Measurements from ENCODE around the gene FAT1.

FAT1 gene

DNA sequence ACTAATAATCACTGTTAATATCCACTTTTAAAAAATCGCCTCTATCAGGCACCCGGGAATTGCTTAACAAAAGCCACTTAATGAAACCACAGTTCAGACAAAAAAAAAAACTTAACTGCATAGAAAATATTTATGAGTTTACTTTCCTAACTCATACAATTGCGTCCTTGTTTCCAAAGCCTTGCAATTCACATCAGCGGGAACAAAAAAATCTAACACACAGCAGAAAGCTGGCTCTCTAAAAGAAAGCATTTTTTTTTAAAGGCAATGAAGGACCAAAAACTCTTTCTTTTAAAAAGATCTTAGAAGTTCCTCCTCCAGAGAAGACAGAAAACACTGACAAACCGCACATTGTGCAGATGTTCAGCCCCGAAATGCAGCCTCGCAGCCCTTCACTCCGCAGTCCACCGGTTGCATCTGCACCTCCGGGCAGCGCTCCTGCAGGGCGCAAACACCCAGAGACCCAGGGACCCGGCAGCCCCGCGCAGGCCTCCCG is 812 bp downstream of the FAT1 start:
- peak; percentile 37 for DNase-seq

DNA sequence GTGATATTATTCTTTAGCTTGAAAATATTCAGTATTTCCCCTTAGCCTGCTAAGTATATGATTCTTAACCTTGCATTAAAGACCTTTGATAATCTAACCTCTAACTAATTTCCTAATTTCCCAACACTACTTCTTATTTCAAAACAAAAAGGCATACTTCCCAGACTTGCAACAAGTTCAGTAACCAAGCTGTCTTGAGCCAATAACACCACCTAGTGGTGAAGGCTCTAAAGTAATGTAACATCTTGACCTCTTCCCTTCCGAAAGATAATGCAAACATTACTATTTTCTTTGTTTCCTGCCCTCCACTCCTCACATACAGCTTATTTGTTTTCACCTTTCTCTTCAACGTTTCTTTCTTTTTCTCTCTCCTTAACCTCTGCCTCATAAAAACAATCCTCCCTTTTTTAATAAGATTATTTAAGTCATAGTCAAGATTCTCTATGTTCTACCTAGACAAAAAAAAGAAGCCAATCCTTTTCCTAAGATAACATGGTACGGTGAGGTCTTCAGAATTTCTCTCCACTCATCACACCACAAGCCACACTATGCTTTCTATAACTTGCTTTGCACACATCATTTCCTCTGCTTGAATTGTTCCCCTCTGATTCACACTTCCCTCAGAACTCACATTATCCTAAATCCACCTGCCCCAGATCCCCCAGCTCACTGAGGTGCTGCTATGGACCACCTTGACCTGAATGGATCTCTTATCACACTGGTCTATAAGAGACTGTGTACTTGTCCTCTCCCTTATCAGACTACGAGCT is 3.5 kb downstream of the FAT1 start:
- DNase-seq = no peak

DNA sequence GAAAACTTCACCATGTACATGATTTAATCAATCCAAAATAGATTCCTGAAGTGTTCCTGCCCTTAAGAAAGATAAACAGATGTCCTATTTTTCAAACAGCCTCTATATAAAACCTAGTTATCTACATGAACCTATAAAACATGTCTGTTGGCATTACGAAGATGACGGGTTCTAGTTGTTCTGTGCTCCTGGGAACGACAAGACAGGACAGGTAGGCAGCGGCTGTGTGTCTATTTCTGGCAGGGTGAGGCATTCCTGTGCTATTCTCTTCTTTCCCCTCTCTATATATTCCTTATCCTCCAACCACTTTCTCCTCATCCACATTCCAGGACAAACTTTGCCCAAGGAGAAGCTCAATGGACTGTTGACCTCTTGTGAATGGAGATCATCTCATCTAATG is 6.1 kb downstream of the FAT1 start:
- no peak for DNase-seq

DNA sequence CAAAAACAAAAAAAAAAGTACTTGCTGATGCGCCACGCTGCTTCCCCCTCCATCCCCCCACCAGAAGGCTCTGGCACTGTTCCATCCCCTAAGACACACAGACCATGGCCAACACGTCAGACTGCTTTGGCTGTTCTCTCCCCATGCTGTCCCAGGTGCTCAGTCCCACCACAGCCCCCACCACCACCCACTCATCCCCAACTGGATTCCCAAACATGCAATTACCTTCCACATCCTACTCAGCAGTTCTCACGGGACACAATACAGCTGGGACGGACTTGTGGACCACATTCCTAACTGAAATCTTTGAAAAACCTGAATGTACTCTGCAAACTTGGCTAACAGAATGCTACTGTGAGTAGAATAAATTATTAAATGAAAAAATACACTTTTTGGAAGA is 8.6 kb downstream of the FAT1 start:
- DNase-seq = no peak

DNA sequence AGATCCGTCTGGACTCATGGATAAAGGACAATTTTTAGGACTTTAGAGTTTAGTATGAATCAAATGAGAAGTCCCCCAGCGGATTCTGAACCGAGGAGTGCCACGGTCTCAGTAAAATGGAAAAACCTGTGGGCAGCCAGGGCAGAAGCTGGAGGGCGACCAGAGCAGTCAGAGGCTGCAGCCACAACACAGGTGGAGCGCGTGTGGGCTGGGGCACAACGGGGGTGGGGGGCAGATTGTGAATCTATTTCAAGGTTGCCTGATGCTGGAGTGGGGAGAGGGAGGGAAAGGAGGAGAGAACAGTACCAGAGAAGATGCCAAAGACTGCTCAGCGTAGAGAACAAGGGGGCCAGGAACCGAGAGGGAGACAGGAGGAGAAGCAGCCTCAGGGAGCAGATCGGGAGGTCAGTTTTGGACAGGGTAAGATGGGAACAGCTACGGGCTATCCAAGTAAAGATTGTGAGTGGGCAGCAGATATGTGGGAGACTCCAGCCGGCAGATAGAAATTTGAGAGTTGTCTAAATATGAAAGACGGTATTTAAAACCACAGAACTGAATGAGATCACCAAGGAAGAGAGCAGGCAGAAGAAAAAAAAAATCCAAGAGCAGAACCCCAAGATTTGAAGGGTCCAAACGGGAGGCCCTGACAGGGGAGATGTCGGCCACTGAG is 9.5 kb downstream of the FAT1 start:
- no peak for DNase-seq

DNA sequence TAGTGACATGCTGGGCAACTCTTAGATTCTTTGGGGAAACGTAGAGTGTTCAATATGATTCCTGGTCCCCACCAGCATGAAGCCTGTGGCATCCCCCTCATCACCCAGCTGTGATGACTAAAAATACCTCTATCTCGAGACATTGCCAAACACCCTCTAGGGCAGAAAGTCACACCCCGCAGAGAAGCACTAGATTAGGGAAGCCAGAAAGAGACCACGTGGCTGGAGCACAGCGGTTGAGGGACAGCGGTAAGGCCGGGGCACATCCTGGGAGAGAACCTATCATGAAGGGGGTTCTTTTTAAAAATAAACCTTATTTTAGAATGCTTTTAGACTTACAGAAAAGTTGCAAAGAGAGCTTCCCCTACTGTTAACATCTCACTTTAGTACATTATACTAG is 11.0 kb downstream of the FAT1 start:
- DNase-seq = no peak

DNA sequence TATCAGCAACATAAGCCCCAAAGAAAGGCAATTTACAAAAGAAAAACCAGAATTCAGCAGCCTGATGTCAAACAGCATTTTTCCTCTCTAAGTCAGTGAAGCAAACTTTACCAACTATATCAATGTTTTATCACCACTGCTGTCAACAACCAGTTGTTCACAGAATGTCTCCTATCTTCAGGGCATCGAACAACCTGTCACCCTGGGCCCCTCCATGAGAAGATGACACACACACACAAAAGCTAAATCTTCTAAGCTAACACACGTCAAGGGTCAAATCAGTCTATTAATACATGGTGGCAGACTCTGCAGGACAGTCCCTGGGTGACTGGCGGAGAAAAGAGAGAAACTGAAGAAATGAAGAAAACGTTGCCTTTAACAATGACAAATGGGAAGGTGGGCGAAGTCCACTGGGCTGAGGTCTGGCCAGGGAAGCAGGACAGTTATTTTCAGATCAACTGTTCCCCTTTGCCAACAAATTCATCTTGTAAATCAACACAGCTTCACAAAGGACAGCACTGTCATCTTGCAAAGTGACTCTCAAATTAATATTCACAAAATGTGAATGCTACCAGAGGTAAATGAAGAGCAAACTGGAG is 13.0 kb downstream of the FAT1 start:
- no peak for DNase-seq

DNA sequence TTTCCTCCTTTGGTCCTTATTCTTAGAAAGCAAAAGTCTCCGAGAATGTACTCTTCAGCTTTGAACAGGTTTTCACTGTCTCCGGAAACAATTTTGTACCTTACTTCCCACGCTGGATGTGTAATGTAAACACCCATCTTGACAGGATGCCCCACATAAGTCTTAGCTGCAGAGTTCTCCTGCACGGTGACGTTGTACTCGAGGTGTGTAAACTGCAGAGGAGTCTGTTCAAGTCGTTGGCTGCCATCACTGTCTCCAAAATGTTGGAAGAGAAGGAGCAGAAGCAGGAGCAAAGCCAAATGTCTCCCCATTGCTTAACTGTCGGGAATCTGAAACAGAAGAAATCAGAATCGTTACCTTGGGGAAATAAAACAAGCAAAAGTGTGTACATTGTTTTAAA is 14.1 kb downstream of the FAT1 start:
- no peak for DNase-seq

DNA sequence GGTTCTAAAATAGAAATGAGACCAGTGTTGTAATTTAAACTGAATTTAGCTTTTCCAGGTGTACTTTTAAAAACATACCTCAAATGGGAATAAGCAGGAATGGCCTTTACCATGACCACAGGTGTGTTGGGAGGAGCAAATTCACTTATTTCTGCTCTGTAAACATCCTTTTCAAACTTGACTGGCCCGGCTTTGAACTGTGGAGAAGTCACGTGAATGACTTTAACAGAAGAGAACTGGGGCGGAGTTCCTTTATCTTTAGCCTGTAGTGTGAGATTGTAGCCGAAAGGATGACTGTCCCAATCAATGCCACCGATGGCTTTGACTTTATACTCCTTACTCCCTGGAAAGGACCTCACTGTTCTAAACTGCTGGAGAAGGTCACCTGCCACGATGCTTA is 15.1 kb downstream of the FAT1 start:
- no peak for DNase-seq

DNA sequence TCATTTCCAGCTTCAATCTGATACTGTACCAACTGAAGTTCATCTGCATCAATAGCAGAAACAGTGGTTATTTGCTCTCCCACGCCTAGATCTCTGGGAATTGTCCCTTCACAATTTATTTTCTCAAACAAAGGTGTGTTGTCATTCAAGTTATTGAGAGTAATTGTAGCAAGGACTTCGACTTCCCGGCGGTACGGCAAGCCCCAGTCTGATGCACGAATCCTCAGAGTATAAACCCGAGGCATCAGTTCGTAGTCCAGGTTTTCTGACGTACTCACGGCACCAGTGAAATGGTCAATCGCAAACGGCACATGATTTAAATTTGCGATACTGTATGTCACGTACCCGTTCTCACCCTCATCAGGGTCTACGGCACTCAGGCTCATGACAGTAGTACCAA is 15.7 kb downstream of the FAT1 start:
- DNase-seq = no peak

DNA sequence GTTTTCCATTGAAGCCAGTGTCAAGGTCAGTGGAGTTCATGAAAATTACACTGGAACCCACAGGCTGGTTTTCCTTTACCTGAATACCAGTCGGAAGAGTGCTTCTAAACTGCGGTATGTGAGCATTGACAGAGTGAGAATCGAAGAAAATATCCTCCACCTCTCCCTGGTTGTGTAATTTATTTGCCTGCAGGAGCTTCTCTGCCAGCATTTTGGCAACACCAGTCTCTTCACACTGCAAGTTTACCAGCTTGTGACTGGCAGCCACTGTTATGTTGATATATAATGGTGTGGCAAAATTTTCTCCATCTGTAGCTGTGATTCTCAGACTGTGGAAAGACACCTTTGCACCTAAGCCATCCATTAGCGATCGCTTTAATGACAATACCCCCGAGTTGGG is 16.1 kb downstream of the FAT1 start:
- DNase-seq = no peak

DNA sequence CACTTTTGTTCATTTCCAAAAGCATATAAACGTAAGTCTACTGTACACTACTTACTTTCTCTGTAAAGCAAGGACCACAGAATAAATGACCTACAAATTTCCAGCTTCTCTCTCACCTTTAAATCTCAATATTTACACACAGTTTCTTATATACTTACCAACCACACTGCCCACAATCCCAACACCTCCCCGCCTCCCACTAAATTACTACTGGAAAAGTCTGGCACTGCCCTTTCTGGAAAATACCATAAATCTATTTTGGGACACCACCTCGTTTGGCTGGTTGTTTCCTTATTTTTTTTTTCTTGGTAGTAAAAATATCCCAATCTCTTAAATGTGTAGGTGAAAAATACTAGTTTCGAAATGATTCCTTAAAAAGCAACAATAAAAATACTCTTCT is 19.6 kb downstream of the FAT1 start:
- DNase-seq = no peak

DNA sequence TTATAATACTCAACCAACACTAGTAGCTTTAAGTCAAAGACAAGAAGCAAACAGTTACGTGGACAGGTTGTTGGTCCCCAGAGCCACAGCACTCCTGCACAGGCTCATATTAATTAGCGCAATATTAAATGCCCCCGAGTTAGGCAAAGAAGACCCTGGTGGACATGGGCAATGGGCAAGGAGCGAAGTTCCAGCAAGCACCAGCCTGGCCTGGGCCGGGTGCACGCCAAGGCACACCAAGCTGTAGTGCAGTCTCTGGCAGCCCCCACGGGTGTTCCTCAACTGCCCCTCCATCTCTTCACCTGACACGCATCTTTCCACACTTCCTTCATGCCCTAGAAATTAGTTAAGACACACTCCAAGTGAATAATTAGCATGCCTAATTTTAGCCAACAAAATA is 20.1 kb downstream of the FAT1 start:
- no peak for DNase-seq

DNA sequence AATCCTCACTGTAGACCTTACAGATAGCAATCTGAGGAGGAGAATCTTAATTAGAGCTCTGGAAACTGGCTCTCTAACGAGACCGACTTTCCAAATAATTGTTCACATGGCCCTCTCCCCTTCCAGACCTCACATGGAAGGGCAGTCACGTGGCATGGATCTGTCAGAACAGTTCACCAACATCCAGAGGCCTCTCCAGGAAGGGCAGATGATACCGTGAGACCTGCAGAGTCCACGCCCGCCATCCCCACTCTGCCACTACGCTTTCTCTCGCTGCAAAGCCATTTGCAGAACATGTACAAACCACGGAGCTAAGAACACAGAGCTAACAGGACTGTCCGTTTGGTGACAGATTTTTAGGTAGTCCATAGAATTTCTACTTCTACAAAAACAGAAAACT is 20.7 kb downstream of the FAT1 start:
- DNase-seq = no peak

DNA sequence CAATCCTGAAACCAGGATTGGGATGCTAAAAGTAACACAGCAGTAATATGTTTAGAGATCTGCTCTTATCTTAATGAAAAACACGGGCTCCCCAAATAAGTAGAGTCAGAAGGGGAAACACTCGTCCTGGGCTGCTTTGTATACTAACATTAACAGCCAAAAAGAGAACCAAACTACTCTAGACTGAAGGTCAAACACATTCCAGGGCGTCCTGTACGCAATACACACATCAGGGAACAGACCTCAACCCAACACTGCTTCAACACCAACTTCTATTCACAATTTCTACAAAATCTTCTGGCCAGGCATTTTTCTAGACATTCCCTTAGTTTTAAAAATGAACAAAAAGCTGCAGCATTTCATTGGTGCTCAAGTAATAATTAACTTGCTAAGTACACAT is 21.4 kb downstream of the FAT1 start:
- DNase-seq = no peak

DNA sequence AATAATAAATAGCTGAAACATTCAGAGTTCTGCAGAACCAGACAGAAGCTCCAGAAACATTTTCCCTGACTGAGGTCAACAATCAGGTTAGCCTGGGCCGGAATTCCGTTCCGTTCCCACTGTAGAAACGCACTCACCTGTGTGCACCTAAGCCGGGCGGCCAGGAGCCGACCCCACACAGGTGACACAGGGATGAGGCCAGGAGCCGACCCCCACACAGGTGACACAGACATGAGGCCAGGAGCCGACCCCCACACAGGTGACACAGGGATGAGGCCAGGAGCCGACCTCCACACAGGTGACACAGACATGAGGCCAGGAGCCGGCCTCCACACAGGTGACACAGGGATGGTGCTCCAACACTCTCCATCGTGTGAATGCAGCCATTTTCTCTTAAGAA is 21.9 kb downstream of the FAT1 start:
- no peak for DNase-seq

DNA sequence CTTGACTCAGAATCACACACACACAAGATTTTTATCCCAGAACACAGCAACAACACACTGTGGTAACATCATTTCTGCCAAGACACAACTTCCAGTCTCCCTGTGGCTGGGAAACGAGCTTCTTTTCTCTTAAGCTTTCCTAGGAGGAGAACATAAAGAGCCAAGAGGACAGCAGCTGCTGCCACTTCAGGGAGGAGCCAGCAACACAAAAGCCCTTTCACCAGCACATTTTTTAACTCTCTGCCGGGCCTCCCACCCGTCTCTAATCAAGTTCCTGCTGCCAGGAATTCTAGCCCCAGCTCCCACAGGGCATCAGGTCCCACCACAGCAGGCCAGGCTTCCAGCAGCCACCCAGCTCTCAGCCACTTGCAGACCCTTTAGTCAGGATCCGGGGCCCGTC is 22.4 kb downstream of the FAT1 start:
- DNase-seq = peak; percentile 60

DNA sequence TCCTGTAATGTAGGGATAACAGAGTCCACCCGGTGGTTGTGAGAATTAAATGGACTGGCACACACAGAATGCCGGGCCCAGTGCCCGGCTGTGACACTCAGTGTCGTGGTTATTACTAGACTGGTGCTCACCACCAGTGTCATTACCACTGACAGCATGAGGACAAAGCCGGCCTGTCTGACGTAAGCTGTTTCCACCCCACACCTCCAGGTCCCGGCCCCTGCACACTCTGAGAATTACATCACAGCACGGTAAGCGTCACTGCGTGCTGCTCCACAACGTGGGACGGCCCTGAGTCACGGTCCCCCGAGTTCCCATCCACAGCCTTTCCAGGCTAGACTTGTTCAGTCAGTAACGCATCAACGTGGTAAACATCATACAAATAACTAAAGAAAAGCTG is 22.9 kb downstream of the FAT1 start:
- DNase-seq = no peak

DNA sequence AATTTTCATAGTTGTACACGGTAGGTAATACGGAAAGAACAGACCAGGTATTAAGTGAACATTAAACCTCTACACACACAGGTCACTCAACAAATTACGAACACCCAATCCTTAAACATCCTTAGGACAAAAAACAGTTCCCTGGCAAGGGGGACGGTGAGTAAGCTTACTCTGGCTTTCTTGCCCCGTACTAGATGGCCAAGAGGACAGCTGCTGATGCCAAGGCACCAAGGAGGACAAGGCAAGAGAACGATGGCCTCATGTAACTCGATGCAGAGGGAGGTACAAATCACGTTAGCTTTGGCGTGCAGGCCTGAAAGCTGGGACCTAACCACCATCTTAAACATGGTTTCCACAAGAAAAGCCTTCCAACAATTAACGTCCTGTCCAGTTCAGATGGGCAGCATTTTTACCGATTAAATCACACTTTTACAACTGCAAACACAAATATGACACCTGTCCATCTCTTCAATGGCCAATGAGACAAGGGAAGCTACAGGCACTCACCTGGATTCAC is 23.7 kb downstream of the FAT1 start:
- no peak for DNase-seq

DNA sequence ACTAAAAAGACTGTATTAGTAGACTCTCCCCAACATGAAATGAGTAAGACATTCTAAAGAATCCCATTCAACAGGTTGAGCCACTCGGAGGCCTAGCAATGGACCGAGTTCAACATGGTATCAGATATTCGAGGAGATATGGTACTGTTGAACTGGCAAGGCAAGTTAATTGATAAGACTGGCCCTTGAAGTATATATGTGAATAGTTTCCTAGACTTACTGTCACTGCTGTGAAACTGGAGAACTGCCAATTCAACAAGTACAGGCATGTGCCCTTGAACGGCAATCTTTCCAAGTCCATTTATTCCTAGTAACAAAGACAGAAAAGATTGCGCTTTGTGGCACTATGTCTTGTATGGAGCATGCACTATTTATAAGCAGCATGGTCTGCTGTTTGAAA is 24.4 kb downstream of the FAT1 start:
- DNase-seq = no peak

DNA sequence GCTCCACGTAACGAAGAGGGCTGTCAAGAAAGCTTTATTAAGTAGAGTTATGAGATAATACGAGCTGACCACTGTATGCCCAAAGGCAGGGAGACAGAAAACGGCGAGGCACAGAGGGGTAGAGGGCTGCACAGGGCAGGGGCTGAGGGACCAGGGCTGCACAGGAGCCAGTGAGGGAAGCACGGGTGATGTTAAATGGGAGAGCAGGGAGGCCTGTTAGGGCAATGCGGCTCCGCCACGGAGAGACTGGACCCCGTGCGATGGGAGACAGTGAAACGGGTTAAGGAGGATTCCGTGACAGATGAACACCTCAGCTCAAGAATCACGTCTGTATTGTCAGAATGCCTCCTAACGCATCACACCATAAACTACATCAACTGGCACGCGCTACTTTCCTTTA is 25.1 kb downstream of the FAT1 start:
- no peak for DNase-seq

DNA sequence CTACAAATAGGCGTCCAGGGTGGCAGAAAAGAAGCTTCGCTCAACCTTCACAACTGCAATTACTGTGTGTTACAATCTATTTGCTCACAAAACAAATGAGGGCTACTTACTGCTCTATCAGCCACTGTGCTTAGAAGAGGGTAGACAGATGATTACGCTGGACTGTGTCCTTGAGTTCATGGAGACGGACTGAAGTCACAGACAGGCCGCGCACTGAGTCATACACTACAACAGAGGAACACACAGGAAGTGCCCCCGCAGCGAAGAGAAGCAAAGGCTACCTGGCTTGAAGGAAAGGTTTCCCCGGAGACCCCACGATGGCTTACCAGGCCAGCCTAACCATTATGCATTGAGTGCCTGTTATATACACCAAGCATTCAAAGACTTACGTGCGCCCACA is 25.6 kb downstream of the FAT1 start:
- DNase-seq = no peak

DNA sequence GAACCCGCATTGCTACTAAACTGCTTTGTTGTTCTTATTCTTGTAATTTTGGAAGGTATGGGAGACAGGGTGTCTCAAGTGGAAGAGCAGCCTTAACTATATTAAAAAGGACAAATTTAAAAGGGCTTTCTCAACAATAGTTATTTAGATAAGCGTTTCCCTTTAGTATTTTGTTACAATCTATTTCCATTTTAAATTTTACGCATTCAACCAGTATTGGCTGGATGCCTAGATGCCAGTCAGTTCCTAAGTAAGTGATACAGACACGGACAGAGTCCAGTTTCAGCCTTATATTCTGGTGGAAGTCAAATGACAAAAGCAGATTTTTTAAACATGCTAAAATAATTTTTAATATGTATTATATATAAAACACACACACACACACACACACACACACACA is 28.3 kb downstream of the FAT1 start:
- no peak for DNase-seq

DNA sequence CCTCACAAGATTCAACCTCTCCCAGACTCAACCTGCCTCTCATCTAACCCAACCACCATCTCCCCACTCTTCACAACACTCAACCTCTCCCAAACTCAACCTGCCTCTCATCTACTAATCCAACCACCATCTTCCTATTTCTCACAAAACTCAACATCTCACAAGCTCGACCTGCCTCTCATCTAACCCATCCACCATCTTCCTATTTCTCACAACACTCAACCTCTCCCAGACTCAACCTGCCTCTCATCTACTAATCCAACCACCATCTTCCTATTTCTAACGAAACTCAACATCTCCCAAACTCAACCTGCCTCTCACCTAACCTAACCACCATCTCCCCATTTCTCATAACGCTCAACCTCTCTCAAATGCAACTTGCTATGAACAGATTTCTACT is 29.8 kb downstream of the FAT1 start:
- DNase-seq = no peak

Data from fibroblast of upper back skin (primary cell).